Tibial nerve (tissue), 4 donors: ENCODE measurements around the gene SUMO4.

ENCODE experiments used
- EP300 ChIP-seq, 2 donors: sonication (generic); formaldehyde crosslinking; IDR thresholded peaks; one replicate each; pipeline ENCODE4 v1.6.1; 2017; ENCODE audit warnings: antibody characterized with exemption in 2 of 2, mild to moderate bottlenecking in 1 of 2
- TF ChIP-seq, protein P1 (sequence below), 5 experiments: fragments of 200-600 bp in 3 of 5; fragments of 450-650 bp in 2 of 5; sonication (generic) in 3 of 5; IDR thresholded peaks; one replicate each; pipeline ENCODE4 v1.5.1; 2016 to 2019; ENCODE audit warnings: antibody characterized with exemption in 5 of 5, mild to moderate bottlenecking in 3 of 5, moderate library complexity in 2 of 5

GRCh38 chr6:149366267-149366921, 33.7 kb upstream of the SUMO4 start:
- TF ChIP-seq, protein P1, sequence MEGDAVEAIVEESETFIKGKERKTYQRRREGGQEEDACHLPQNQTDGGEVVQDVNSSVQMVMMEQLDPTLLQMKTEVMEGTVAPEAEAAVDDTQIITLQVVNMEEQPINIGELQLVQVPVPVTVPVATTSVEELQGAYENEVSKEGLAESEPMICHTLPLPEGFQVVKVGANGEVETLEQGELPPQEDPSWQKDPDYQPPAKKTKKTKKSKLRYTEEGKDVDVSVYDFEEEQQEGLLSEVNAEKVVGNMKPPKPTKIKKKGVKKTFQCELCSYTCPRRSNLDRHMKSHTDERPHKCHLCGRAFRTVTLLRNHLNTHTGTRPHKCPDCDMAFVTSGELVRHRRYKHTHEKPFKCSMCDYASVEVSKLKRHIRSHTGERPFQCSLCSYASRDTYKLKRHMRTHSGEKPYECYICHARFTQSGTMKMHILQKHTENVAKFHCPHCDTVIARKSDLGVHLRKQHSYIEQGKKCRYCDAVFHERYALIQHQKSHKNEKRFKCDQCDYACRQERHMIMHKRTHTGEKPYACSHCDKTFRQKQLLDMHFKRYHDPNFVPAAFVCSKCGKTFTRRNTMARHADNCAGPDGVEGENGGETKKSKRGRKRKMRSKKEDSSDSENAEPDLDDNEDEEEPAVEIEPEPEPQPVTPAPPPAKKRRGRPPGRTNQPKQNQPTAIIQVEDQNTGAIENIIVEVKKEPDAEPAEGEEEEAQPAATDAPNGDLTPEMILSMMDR (IDR thresholded peaks at IDR 0.05): no peak
- TF ChIP-seq EP300 (IDR thresholded peaks at IDR 0.05): no peak
